OCI-M2 (cell line): Measurements from ENCODE around the gene OVCA2.

ENCODE experiments used
- DNase-seq: peaks from one replicate; lab custom pipeline; 2025; ENCODE audit not compliant: unreplicated experiment; lab: John Stamatoyannopoulos, UW

Gene OVCA2

DNA sequence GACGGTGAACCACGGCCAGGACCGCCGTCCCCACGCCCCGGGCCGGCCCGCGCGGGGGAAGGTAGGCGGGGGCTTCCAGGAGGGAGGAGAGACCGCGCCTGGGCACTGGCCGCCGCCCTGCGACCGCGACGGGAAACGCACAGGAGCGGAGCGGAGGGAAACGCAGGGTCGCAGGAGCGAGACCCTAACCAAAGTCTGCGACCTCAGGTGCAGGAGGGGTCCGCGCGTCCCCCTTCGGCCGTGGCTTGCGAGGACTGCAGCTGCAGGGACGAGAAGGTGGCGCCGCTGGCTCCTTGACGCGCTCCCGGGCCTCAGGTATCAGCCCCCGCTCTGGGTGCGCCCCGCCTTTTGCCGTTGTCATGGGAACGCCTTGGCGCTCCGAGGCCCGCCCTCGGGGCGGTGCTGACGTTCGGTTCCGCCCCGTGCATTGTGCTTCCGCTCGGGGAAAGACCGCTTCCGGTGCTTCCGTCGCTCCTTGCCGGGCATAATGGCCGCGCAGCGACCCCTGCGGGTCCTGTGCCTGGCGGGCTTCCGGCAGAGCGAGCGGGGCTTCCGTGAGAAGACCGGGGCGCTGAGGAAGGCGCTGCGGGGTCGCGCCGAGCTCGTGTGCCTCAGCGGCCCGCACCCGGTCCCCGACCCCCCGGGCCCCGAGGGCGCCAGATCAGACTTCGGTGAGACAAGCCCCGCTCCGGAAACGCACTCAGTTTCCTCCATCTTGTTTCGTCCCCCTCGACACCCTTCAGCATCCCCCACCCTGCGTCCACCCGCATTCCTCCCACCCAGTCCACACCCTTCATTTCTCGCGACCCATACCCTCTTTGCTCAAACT is at the start of gene OVCA2:
Gene OVCA2 (plus strand): TSS at position 462 of the 829 bp plus-strand sequence. CDS start 26 bp downstream, at position 488.
- no peak for DNase-seq

DNA sequence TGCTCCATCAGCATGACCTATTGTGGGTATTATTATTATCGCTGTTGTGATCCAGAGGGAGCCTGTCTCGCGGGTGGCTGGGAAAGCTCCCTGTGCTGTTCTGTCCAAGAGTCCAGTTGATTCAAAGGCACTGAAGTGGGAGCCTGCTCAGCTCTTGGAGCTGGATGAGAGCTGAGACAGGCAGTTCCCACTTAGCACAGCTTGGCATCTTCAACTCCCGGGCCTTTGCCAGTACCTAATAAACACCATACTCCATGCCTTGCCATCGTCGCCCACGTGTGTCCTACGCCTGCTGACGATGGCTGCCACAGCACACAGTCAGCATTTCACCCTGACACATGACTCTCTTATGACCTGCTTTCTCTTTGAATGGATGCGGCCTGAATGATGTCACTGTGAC is 49.3 kb upstream of the OVCA2 start:
- no peak for DNase-seq

DNA sequence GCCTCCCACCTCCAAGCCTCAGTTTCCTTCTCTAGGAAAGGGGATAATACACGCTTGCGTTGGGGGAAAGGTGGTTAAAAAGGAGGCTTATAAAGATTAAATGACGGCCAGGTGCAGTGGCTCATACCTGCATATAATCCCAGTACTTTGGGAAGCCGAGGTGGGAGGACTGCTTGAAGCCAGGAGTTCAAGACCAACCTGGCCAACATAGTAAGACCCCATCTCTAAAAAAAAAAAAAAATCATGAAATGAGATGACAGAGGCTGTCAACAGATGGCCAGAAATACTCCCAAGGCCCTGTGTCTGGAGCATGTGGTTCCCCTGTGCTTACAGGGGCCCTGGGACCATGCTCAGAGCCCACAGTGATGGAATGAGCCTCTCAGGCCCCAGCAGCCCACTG is 47.1 kb upstream of the OVCA2 start:
- DNase-seq: no peak

DNA sequence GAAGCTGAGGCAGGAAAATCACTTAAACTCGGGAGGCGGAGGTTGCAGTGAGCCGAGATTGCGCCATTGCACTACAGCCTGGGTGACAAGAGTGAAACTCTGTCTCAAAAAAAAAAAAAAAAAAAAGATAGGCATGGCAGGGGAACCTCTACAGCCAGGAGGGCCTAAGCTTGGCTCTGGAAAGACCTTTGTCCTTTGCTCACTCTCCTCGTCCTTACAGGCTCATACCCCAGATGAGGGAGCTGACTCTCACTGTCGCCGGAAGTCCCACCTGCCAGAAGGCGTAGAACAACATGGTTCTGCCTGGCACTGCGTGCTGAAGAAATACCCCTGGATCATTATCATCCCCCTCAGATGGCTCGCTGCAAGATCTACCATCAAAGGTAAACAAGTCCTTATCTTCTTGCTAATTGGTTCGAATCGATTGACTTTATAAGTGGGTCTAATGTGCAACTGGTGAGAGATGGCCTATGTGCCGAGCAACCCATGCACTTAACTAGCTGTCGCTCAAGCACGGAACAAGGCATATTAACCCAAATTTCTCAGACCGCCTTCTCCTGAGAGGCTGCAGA is 46.4 kb upstream of the OVCA2 start:
- DNase-seq: no peak

DNA sequence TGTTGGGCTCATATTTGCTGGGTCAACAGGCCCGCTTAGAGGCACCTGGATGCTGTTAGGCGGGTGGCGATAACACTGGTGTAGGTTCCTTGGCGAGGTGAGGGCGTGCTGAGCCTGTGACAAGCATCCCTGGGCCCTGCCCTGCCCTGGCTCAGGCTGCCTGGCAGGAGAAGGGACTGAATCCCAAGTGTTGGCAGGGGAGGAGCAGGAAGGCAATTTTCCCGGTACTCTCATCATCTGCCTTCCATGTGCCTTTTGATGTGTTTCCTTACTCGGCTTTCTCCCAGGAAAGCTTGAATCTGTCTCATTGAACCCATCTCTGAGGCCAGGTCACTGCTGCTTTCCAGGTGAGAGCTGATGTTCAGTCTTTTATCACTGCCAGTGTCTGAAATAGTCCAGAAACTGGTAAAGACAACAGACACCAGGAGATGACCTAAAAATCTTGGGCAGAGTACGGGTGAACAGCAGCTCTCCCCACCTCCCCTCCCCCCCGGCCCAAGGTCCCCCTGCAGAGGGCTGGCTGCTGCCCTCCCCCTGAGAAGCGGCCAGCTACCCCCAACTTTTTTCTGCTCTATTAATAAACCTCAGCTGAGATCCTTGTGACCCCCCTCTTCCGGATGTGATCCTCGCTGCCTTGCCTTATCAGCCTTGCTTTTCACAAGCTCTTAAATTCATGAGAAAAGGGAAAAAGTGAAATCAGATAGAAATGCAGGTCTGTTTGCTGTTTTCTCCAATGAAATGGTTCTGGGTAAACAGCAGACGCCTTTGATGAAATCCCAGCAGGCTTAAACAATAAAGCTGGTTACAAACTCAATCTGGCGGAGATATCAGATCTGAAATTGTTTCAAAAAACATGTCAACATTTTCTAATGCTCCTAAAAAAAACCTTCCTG is 45.7 kb upstream of the OVCA2 start:
- DNase-seq: no peak

DNA sequence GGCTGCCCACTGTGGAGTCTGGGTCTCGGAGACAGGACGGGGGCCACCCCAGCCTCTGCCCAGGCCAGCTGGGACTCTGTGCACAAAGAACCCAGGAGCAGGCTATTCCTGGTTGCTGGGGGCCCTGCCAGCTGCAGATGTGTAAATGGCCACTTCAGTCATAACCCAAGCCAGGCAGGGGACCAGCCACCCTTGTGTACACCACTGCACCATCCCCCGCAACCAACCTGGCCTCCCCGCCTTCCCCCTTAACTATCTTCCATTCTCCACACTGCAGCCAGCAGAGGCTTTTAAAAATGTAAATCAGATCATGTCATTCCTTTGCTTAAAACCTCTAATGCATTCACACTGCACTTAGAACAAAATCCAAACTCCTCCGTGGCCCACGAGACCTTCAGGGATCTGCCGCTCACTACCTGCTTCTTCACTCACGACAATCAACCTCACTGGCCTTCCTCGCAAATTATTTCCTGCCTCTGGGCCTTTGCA is 45.0 kb upstream of the OVCA2 start:
- no peak for DNase-seq

DNA sequence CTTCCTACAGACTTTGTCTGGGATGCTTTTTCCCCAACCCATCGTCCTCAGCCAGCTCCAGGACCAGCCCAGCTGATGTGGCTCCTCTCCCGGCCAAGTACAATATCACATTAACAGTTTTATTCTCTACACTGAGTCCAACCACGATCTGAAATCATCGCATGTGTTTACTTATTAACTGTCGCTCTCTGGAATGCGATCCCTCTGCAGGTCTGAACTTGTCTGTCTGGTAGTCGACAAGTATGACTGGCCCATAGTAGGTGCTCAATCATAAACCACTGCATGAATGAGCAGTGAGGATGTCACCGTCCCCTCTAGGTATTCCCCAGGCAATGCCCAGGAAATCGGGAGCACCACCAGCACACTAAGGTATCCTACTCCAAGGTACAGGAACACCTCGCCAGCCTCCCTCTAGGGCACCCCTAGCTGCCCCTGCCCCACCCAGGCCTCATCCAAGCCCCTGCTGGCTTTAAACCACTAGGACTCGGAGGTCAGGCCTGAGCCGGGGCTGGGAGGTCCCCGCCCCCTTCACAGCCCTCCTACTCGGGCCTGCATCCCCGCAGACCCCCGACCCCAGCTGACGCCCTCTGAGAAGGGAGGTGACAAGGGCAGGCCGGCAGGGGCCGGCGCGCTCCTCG is 44.4 kb upstream of the OVCA2 start:
- no peak for DNase-seq

DNA sequence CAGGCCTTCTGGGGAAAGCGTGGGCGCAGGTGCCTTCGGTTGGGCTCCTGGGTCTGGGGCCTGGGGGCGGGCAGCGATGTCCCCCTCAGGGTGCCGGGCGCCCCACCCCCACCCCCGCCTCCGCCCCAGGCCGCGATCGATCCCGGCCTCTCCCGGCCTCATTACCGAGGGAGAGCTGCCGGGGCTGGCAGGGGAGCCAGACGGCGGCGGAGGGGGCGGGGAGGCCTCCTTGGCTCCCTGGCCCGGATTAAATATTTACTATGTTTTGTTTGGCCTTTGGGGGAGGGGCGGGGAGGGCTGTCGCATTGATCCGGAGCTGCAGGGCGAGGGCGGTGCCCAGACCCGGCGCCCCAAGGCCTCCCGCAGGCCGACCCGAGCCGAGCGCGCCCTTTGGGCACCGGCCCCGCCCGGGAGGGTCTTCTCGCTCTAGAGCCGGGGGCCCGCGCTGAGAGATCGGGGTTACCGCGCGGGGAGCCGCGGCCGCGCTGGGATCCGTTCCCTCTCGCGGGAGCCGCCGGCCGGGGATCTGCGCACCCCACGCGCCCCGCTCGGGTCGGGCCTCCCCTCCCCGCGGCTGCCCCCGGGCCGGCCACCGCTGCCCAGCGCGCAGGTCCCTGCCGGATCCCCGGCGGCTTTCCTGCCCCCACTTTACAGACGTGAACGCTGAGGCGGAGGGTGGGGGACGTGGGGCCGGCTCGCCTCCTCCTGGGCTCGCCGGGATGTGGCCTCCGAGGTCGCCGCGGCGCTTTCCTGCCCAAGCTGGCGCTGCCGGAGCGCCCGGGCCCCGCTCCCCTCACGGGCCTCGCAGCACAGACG is 43.7 kb upstream of the OVCA2 start:
- no peak for DNase-seq

DNA sequence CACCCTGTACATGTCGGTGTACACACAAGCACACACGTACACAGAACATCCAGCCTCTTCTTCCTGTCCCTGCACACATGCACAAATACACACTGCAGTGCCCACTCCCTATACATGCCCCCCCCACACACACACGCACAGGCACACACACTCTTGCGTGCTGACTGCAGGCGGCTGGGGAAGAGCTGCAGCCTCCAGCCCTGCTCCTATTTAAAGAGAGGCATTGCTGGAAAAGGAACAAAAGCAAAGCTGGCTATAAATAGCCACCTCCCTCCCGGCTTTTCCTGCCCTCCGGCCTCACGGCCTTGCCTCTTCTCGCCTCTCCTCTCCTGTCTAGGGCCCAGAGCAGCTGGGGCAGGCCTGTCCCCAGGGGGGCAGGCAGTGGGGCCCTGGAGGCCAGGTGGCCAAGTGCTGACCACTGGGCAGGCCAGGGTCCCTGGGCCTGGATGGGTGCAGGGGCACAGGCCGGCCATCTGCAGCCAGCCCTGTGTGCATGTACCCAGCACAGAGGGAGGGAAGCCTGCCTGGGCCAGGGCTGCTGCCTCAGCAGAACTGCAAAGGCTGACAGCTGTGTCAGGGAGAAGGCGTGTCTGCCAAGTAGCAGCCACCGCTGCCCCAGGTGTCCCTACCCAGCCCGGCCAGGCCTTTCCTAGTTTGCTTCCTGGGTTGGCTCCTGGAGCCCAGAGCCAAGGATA is 42.1 kb upstream of the OVCA2 start:
- no peak for DNase-seq

DNA sequence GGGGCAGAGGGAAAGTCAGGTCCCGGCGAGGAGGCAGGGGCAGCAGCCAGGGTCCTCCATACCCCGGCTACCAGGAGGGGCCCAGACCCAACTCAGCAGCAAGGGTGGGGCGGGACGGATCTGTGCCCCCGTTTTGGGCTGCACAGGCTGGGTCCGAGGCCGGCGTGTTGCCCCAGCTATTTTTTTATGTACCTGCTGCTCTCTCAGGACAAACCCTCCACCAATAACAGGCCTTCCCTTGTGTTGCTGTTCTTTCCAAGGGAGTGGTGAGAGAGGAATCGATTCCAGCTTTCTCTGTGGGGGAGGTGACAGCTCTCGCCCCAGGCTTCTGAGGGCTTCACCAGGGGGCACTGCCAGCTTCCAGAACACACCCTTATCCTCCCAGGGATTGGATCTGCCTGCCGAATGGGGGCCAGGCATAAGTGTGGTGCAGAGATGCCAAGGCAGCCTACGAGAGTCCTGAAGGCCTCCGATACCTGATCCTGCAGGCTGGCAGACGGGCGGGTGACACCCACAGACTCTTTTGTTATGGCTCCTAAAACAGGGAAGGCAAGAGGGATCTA is 39.0 kb upstream of the OVCA2 start:
- no peak for DNase-seq

DNA sequence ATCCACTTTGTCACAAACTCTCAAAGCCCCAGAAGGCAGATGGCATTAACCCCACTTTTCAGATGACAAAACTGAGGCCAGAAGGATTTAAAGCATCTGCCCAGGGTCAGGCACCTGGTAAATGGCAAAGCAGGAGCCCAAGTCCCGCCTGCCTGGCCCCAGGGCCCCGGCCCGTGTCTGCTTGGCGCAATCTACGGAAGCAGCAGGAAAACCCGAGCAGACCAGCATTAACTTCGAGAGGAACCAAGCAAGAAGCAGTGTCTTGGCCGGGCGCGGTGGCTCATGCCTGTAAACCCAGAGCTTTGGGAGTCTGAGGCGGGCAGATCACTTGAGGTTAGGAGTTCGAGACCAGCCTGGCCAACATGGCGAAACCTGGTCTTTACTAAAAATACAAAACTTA is 38.3 kb upstream of the OVCA2 start:
- no peak for DNase-seq

DNA sequence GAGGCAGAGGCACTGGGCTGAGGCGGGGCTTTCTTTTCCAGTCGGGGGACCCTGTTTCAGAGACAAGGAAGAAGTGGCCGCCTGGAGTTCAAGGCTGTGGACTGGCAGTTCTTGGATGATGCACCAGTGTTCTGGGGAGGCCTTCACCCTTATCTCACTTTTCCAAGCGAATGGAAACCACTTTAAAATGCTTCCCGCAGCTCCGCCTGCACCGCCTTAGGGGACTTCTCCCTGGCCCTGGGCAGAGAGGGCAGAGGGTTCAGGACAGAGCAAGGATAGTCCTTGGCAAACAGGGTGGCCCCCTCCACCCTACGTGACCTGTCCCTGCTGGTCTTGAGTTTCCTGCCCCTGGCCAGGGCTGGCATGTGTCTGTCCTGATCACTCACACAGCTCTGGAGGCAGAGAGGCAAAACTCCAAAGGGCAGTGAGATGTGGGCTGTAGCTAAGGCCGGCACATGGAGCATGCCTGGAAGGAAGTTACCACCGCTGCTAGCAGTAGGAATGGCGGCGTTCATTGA is 37.3 kb upstream of the OVCA2 start:
- DNase-seq: no peak

DNA sequence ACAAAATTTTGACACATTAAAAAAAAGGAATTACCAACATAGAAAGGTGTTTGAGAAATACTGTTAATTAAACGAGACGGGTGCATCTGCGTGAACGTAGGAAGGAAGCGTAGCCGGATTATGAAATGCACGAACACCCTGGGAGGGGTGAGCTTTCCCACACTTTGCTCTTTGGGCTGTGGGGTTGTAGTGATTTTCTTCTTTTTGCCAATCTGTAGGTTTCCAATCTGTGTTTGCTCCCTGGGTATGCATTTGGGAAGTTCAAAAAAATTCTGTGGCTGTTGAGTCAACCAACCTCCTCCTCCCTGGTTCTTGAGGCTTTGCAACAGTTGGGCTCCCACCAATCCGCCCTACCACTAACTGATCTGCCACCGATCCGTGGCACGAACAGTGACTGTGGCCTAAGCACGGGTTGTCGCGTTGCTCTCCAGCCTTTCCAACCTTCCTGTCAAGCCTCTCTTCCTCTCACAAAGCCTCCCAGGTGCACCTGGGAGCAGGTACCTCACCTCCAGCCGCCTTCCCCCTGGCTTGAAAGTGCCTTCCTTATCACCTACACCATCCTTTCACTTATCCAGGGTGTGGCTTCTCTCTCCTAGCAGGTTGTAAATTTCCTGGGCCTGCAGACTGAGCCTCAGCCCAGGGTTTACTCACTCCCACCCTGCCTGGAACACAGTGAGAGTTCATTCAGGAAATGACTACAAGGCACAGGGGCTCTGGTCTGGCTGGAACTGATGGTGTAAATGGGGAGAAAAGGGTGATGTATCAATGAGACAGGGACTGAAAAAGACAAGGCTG is 33.3 kb upstream of the OVCA2 start:
- DNase-seq: no peak

DNA sequence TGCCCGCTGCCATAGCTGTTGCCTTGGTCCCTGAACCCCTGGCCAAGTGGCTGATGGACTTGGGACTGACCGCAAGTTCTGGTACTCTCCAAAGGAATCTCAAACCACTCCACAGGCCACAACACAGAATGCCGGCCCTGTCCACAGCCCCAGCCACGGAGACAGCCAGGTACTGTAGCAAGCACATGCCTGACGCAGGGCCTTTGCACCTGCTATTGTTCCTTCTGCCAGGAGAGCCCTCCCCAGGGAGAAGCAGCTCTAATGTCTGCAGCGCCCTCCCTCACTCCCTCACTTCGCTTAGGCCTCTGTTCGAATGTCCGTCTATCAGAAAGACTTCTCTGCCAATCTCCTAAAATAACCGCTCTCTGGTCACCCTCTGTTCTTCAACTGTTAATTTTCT is 32.1 kb upstream of the OVCA2 start:
- no peak for DNase-seq

DNA sequence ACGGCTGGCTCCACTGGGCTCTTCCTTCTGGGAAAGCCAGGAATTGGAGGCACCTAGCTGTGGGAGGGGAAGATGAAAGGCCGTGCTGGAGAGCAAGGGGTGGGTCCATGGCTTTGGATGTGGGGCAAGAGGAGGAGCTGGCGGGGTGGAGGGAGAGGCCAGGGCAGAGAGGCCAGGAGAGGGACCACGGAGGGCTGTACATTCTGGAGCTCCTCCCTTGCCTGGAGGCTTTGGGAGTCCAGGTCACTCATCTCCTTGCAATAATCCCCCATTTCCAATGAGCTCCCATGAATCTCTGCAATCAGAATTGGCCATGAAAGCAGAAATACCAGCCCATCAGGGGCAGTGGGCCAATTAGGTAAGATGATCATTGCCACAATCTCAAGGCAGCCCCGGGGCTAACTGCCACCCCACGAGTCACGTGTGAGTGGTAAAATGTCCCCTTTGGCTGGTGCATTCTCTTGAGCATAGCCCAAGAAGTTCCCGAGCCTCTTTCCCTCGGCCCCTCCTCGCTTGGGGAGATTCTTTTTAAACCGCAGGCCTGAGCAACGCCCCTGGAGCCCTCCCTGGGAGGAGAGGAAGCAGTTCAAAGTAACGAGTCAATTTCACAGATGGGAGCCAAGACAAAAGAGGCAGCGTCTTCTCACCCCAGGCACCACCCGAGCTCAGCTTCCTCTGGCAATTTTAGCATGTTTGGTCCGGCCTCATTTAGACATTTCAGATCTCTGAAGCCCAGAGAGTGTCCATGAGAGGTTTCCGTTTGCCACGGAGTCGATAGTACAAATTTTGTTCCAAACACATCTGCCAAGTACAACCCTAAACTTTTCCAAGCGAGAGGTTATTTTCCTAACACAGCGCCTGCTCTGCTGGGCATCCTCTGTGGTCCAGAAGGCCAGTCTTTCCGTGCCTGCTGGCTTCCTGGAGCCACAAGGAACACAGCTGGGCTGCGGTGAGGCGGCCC is 30.1 kb upstream of the OVCA2 start:
- no peak for DNase-seq

DNA sequence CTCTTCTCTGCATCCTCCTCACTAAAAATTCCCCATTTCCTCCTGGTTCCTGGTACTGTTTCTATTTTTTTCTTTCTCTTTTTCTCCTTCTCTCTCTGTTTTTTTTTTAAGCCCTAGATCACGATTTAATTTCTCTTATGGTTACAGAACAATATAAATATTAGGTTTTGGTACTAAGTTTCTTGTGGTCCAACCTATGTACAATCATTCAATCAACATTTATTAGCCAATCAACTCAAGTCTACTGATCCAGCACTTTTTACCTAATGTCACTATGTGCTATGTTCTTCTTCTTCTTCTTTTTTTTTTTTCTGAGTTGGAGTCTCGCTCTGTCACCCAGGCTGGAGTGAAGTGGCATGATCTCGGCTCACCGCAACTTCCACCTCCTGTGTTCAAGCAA is 29.3 kb upstream of the OVCA2 start:
- no peak for DNase-seq
